GM23248 (cell line): Measurements from ENCODE around the gene ERVV-1.

ENCODE experiments used
- EZH2 ChIP-seq: fragments of 200-600 bp; sonication (generic); IDR thresholded peaks from 2 replicates; pipeline ENCODE4 v1.6.1; 2018; ENCODE audit warnings: antibody characterized with exemption, mild to moderate bottlenecking; ENCODE audit not compliant: insufficient read depth, poor library complexity, severe bottlenecking
- EZH2phosphoT487 ChIP-seq: fragments of 200-600 bp; sonication (generic); IDR thresholded peaks from 2 replicates; pipeline ENCODE4 v1.6.1; 2018; ENCODE audit warnings: antibody characterized with exemption, moderate library complexity, mild to moderate bottlenecking, low read depth; ENCODE audit not compliant: insufficient read depth

DNA sequence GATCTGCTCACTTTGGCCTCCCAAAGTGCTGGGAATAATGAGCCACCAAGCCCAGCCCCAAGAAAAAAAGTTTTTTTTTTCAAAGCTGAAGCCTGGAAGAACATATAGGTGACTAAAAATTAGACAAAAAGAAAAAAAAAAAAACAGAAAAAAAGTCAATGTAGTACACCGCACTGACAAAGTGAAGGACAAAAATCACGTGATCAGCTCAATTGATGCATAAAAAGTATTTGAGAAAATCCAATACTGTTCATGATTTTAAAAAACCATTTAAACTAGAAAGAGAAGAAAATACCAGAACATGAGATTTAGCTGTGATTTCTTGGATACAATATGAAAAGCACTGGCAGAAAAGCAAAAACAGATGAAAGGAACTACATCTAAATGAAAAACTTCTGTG lies 20.3 kb downstream of the ERVV-1 start:
- no peak for TF ChIP-seq EZH2
- TF ChIP-seq EZH2phosphoT487, result no peak
